ENCODE measurements around the gene CDK9.
"Not testable (repeated sequence)": the region's sequence is repeated elsewhere in the genome, so short reads cannot be mapped to it uniquely, and the experiment has no call there.

Gene CDK9

GRCh38 chr9:127780909-127781308 lies 4.9 kb upstream of the CDK9 start:
- not testable (repeated sequence) for DNase-seq

- no peak for DNase-seq
These were observed 4.0 kb upstream of the CDK9 start for GRCh38 chr9:127781806-127782205.

GRCh38 chr9:127783111-127784008 lies 2.5 kb upstream of the CDK9 start:
- peak; percentile 85 to 99 for DNase-seq

GRCh38 chr9:127785023-127785932 lies 556 bp upstream of the CDK9 start:
- peak; percentile 48 to 84 for DNase-seq

GRCh38 chr9:127786773-127787104 lies 905 bp downstream of the CDK9 start:
- DNase-seq = no peak

GRCh38 chr9:127788337-127789011 lies 2.6 kb downstream of the CDK9 start:
- no peak for DNase-seq

- DNase-seq = no peak
These were observed 3.3 kb downstream of the CDK9 start for GRCh38 chr9:127789179-127789578.

GRCh38 chr9:127790094-127790855 lies 4.4 kb downstream of the CDK9 start:
- no peak for DNase-seq

- DNase-seq = no peak
These were observed 5.3 kb downstream of the CDK9 start for GRCh38 chr9:127791085-127791484.

- DNase-seq = no peak
These were observed 6.7 kb downstream of the CDK9 start for GRCh38 chr9:127792417-127793031.

- no peak for DNase-seq
These were observed 7.4 kb downstream of the CDK9 start for GRCh38 chr9:127793093-127793708.

GRCh38 chr9:127794001-127794791 lies 8.4 kb downstream of the CDK9 start:
- no peak for DNase-seq

GRCh38 chr9:127796225-127796813 lies 10.5 kb downstream of the CDK9 start:
- DNase-seq = no peak

GRCh38 chr9:127796852-127797370 lies 11.1 kb downstream of the CDK9 start:
- DNase-seq = peak in 1 of 2 donors; percentile 65

GRCh38 chr9:127801955-127802575 lies 16.2 kb downstream of the CDK9 start:
- DNase-seq = no peak

- DNase-seq = peak; percentile 71 to 80
These were observed 17.0 kb downstream of the CDK9 start, which contains the start of gene FPGS for GRCh38 chr9:127802576-127803443. TSS of gene FPGS (plus strand) at chr9:127802882. CDS start at chr9:127802925, 43 bp downstream.

GRCh38 chr9:127803507-127804352 lies 17.9 kb downstream of the CDK9 start:
- DNase-seq = no peak

Data from bone marrow (tissue), 2 donors.